ENCODE measurements around the gene IFNLR1. TPM values are rescaled to one million over a fixed set of nuclear protein-coding genes. Genes with fewer than 3 reads are reported as not detected.

Gene IFNLR1
- total RNA-seq, 1 experiment from 2014 or later, result 6.1 TPM

DNA sequence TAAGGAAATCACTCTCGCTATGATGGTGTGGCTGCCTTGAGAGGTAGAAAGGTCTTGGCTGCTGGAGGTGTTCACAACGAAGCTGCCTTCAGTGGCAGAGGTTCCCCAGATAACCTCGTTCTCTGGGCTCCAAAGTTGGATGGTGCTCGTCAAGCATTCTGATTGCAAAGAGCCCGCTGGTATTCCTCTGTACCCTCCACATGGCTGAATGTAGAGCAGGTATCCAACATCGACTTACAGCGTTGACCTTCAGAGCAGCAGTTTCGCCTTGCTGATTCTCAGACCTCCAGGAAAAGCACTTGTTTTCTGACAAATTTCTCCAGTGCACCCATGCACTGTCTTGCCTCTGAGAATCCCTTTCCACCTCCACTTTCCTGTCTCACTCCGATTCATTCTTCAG lies 39.9 kb downstream of the IFNLR1 start:
- no peak overlapping the region for H3K4me3 Mint-ChIP-seq (ENCODE audit: unreplicated experiment)
- BruUV-seq (replicated peaks), result no TSS peak
- Histone ChIP-seq H3K4me3 (ENCODE audit: low read depth, low read length) (no peak overlapping the region), H3K9me3 (no peaks in the 10 kb centered on the region), H3K4me1 (peaks cover 27% of the 10 kb centered on the region), H3K36me3 (ENCODE audit: control insufficient read depth, insufficient read depth, low read length) (no peaks in the 10 kb centered on the region), H3K27me3 (replicated peaks; ENCODE audit: control insufficient read depth, insufficient read depth, low read length) (no peaks in the 10 kb centered on the region)
- ChIA-PET POLR2A (interaction anchor here (0.6 kb wide), 1 partner anchor 493 kb away, joined by 4 read pairs; no protein-coding TSS in a partner anchor), CTCF (no interaction called here)
- no peak overlapping the region for H3K27ac Mint-ChIP-seq (ENCODE audit: unreplicated experiment)
- DNase-seq, result no peak
- H3K9me3 Mint-ChIP-seq (ENCODE audit: unreplicated experiment), result no peaks in the 10 kb centered on the region
- peaks cover 8% of the 10 kb centered on the region for H3K36me3 Mint-ChIP-seq (ENCODE audit: insufficient read depth, unreplicated experiment)
- H3K4me1 Mint-ChIP-seq (ENCODE audit: low read depth, unreplicated experiment), result peaks cover 29% of the 10 kb centered on the region
- no peaks in the 10 kb centered on the region for H3K27me3 Mint-ChIP-seq (ENCODE audit: insufficient read depth, unreplicated experiment)
- intact Hi-C loops (cut with micrococcal nuclease; ENCODE audit: unreplicated experiment), result no loop called here
- TF ChIP-seq, protein P1, sequence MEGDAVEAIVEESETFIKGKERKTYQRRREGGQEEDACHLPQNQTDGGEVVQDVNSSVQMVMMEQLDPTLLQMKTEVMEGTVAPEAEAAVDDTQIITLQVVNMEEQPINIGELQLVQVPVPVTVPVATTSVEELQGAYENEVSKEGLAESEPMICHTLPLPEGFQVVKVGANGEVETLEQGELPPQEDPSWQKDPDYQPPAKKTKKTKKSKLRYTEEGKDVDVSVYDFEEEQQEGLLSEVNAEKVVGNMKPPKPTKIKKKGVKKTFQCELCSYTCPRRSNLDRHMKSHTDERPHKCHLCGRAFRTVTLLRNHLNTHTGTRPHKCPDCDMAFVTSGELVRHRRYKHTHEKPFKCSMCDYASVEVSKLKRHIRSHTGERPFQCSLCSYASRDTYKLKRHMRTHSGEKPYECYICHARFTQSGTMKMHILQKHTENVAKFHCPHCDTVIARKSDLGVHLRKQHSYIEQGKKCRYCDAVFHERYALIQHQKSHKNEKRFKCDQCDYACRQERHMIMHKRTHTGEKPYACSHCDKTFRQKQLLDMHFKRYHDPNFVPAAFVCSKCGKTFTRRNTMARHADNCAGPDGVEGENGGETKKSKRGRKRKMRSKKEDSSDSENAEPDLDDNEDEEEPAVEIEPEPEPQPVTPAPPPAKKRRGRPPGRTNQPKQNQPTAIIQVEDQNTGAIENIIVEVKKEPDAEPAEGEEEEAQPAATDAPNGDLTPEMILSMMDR (IDR thresholded peaks at IDR 0.05; ENCODE audit: insufficient read depth in 1 of 2, low read depth in 1 of 2, low read length in 1 of 2, severe bottlenecking in 1 of 2, unreplicated experiment in 1 of 2), result no peak

DNA sequence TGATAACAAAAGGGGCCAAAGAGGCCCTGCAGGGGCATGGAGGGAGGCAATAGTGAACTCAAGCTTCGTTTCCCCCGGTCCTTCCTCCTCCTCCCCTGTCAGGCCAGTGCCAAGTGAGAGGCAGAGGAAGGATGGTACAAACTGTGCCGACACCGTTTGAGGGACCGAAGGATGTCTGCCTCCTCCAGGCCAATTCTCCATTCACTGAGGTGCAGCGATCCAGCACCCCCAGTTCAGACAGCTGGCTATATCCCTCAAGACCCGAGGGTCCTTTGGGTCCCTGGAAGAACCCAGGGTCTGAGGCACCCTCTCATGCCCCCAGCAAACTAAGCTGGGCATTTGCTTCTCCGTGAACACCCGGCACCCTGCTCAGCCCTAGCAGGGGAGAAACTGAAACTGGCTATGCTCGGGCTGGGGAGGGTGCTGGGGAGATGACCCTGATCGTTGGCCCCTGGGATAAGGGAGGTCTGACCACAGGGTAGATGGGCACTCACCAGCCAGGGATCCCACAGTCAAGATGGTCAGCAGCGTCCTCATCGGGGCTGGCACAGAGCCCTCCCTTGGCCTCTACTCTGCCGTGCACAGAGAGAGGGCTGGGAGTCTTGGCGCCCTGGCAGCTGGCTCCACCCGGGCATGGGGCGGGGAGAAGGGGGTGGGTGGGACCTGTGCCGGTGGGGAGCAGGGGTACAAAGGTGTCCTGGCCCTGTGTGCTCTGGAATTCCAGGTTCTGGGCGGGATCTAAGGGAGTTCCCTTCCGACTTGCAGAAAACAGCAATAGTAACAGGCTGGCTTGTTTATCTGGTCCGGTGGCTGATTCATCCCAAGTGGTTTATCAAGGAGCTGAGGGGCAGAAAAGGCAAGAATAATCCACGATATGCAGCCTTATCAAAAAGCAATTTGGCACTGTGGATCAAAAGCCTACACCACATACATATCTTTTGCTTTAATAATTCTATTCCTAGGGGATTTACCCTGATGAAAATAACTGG lies 44.2 kb downstream of the IFNLR1 start, which contains the start of gene IL22RA1:
IL22RA1 (minus strand) TSS at position 595 of the 989 bp plus-strand sequence; CDS start at position 537, 58 bp downstream.
- peaks cover 14% of the 10 kb centered on the region for H3K4me1 ChIP-seq
- H3K4me1 Mint-ChIP-seq (ENCODE audit: low read depth, unreplicated experiment), result peaks cover 13% of the 10 kb centered on the region
- no peaks in the 10 kb centered on the region for H3K9me3 ChIP-seq
- BruUV-seq (replicated peaks), result no TSS peak
- intact Hi-C loops (cut with micrococcal nuclease; ENCODE audit: unreplicated experiment), result no loop called here
- H3K27me3 Mint-ChIP-seq (ENCODE audit: insufficient read depth, unreplicated experiment), result no peaks in the 10 kb centered on the region
- ChIA-PET CTCF (interaction anchor here (0.6 to 1.2 kb wide), 2 partner anchors 9 to 497 kb away, joined by 3 read pairs; no protein-coding TSS in a partner anchor), POLR2A (no interaction called here)
- no peaks in the 10 kb centered on the region for H3K36me3 Mint-ChIP-seq (ENCODE audit: insufficient read depth, unreplicated experiment)
- peak; percentile 34 to 81 for DNase-seq
- TF ChIP-seq, protein P1 (IDR thresholded peaks at IDR 0.05; ENCODE audit: insufficient read depth in 1 of 2, low read depth in 1 of 2, low read length in 1 of 2, severe bottlenecking in 1 of 2, unreplicated experiment in 1 of 2), result no peak
- H3K9me3 Mint-ChIP-seq (ENCODE audit: unreplicated experiment), result no peaks in the 10 kb centered on the region
- H3K27ac Mint-ChIP-seq (ENCODE audit: unreplicated experiment), result peak within 1 kb of the TSS; percentile 42
- peak within 1 kb of the TSS; percentile 26 for H3K4me3 ChIP-seq (ENCODE audit: low read depth, low read length)
- no peaks in the 10 kb centered on the region for H3K27me3 ChIP-seq (replicated peaks; ENCODE audit: control insufficient read depth, insufficient read depth, low read length)
- peak within 1 kb of the TSS; percentile 37 for H3K4me3 Mint-ChIP-seq (ENCODE audit: unreplicated experiment)
- no peaks in the 10 kb centered on the region for H3K36me3 ChIP-seq (ENCODE audit: control insufficient read depth, insufficient read depth, low read length)

DNA sequence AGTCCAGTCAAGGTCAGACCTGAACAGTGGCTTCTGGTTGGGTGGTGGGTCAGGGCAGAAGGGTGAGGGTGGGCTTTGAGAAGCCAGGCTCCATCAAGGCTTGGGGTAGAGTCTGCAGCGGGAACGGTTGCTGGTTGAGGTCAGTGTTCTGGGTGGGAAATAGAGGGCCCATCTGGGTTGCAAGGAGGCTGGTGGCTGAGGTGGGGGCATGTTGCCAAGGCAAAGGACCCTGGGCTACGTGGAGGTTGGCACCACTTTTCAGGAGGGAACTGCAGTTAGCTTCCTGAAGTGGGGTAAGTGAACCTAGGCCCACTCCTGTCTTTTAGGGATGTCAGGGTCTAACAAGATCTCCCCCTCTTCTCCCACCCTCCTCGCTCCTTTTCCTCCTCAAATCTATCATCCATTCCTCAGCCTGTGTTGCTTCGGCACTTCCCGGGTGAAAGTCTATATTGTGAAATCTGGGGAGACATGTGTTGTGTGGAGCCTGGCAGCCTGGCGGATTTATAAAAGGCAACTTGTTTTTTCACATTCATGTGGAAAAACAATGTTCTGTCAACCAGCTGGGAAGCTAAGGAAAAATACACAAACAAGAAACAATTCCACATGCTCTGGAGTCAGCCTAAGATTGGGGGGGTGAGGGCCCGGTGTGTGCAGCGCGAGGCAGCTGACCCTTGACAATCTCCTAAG lies 45.6 kb downstream of the IFNLR1 start:
- POLR2A ChIA-PET, result no interaction called here
- no peaks in the 10 kb centered on the region for H3K9me3 ChIP-seq
- no peak for DNase-seq
- Mint-ChIP-seq H3K27ac (ENCODE audit: unreplicated experiment) (no peak overlapping the region), H3K36me3 (ENCODE audit: insufficient read depth, unreplicated experiment) (no peaks in the 10 kb centered on the region), H3K4me3 (ENCODE audit: unreplicated experiment) (no peak overlapping the region), H3K4me1 (ENCODE audit: low read depth, unreplicated experiment) (peaks cover 13% of the 10 kb centered on the region), H3K9me3 (ENCODE audit: unreplicated experiment) (no peaks in the 10 kb centered on the region), H3K27me3 (ENCODE audit: insufficient read depth, unreplicated experiment) (no peaks in the 10 kb centered on the region)
- CTCF ChIA-PET, result interaction anchor here (1.2 kb wide), 1 partner anchor 10 kb away, joined by 3 read pairs; no protein-coding TSS in a partner anchor
- no peaks in the 10 kb centered on the region for H3K27me3 ChIP-seq (replicated peaks; ENCODE audit: control insufficient read depth, insufficient read depth, low read length)
- H3K36me3 ChIP-seq (ENCODE audit: control insufficient read depth, insufficient read depth, low read length), result no peaks in the 10 kb centered on the region
- BruUV-seq (replicated peaks), result no TSS peak
- no peak overlapping the region for H3K4me3 ChIP-seq (ENCODE audit: low read depth, low read length)
- intact Hi-C loops (cut with micrococcal nuclease; ENCODE audit: unreplicated experiment), result no loop called here
- TF ChIP-seq, protein P1 (IDR thresholded peaks at IDR 0.05; ENCODE audit: insufficient read depth in 1 of 2, low read depth in 1 of 2, low read length in 1 of 2, severe bottlenecking in 1 of 2, unreplicated experiment in 1 of 2), result no peak
- peaks cover 14% of the 10 kb centered on the region for H3K4me1 ChIP-seq

Measured in Caco-2 (cell line).